Glutamatergic neuron (in vitro differentiated cells): Measurements from ENCODE around the gene PNO1. TPM values are rescaled to one million over a fixed set of nuclear protein-coding genes. Genes with fewer than 3 reads are reported as not detected.

Source experiments
- DNase-seq: peaks from one replicate; pipeline ENCODE4 v3.0.0; 2022
- H3K27ac Mint-ChIP-seq: one replicate; pipeline ENCODE4 v1.8.0; 2020; ENCODE audit warnings: mild to moderate bottlenecking, mixed read lengths, inconsistent platforms; ENCODE audit not compliant: unreplicated experiment
- H3K27me3 Mint-ChIP-seq: one replicate; pipeline ENCODE4 v1.8.0; 2020; ENCODE audit warnings: mild to moderate bottlenecking, moderate library complexity, mixed read lengths, inconsistent platforms; ENCODE audit not compliant: unreplicated experiment
- H3K36me3 Mint-ChIP-seq: one replicate; pipeline ENCODE4 v1.8.0; 2020; ENCODE audit warnings: mild to moderate bottlenecking, mixed read lengths, inconsistent platforms; ENCODE audit not compliant: unreplicated experiment
- H3K4me1 Mint-ChIP-seq: one replicate; pipeline ENCODE4 v1.8.0; 2020; ENCODE audit warnings: mild to moderate bottlenecking, low read depth, mixed read lengths, inconsistent platforms; ENCODE audit not compliant: unreplicated experiment
- H3K4me3 Mint-ChIP-seq: one replicate; pipeline ENCODE4 v1.8.0; 2020; ENCODE audit warnings: mild to moderate bottlenecking, mixed read lengths, inconsistent platforms; ENCODE audit not compliant: unreplicated experiment
- H3K9me3 Mint-ChIP-seq: one replicate; pipeline ENCODE4 v1.8.0; 2020; ENCODE audit warnings: mild to moderate bottlenecking, moderate library complexity, mixed read lengths, inconsistent platforms; ENCODE audit not compliant: unreplicated experiment
- total RNA-seq: library from RNA; stranded (reverse); fragmentation: NEBNext Ultra II Directional; extraction: Animal tissue kit (Norgen Biotek cat#: 25700); gene quantifications from one replicate; pipeline ENCODE4 v1.2.1, GENCODE V29; 2021; ENCODE audit not compliant: unreplicated experiment
- TF ChIP-seq, protein P1 (sequence below): fragments of 200-600 bp; sonication (generic); IDR thresholded peaks from one replicate; pipeline ENCODE4 v1.5.0; 2021; ENCODE audit not compliant: partially characterized antibody, unreplicated experiment

PNO1 gene
- total RNA-seq, 1 donor from 2014 or later, result 11.0 TPM

DNA sequence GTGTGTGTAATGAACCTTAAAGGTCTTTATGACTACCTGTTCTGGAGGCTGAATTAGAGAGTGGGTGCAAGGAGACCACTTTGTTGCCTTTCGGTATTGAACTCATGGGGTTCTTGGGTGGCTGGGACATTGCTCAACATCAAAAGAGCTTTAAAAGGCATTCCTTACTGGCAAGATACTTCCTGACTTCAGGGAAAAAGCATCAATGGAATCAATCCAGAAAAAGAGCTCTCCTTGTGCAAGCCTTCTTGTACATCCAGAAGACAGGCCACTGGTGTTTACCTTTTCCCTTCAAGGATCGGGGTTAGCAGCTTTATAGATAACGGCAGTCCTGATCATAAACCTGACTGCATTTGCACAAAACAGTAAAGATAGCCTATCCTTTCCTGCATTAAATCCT is 9.5 kb downstream of the PNO1 start:
- H3K4me3 Mint-ChIP-seq, result no peak overlapping the region
- H3K4me1 Mint-ChIP-seq, result no peaks in the 10 kb centered on the region
- H3K27me3 Mint-ChIP-seq, result no peaks in the 10 kb centered on the region
- no peak overlapping the region for H3K27ac Mint-ChIP-seq
- H3K36me3 Mint-ChIP-seq, result no peaks in the 10 kb centered on the region
- no peaks in the 10 kb centered on the region for H3K9me3 Mint-ChIP-seq
- DNase-seq, result no peak
- TF ChIP-seq, protein P1, sequence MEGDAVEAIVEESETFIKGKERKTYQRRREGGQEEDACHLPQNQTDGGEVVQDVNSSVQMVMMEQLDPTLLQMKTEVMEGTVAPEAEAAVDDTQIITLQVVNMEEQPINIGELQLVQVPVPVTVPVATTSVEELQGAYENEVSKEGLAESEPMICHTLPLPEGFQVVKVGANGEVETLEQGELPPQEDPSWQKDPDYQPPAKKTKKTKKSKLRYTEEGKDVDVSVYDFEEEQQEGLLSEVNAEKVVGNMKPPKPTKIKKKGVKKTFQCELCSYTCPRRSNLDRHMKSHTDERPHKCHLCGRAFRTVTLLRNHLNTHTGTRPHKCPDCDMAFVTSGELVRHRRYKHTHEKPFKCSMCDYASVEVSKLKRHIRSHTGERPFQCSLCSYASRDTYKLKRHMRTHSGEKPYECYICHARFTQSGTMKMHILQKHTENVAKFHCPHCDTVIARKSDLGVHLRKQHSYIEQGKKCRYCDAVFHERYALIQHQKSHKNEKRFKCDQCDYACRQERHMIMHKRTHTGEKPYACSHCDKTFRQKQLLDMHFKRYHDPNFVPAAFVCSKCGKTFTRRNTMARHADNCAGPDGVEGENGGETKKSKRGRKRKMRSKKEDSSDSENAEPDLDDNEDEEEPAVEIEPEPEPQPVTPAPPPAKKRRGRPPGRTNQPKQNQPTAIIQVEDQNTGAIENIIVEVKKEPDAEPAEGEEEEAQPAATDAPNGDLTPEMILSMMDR, result no peak

DNA sequence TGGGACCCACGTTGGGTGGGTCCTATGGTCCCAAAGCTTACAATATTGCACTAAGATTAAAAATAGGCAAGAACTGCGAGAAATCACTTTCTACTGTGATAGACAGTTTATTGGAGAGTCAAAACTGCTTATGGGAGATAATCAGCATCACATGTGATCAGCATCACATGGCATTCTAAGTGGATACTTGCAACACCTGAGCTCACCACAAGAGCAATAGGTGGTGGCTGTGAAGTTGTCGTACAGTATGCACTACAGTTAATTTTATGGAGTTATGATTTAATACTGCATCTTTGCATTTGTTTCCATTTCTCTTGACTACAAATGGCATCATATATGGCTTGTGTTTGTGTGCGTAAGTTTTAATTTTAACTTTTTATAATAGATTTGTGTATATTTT is 11.6 kb downstream of the PNO1 start:
- H3K27me3 Mint-ChIP-seq, result no peaks in the 10 kb centered on the region
- no peak overlapping the region for H3K27ac Mint-ChIP-seq
- no peak for DNase-seq
- TF ChIP-seq, protein P1, result no peak
- no peaks in the 10 kb centered on the region for H3K4me1 Mint-ChIP-seq
- no peaks in the 10 kb centered on the region for H3K36me3 Mint-ChIP-seq
- H3K9me3 Mint-ChIP-seq, result no peaks in the 10 kb centered on the region
- no peak overlapping the region for H3K4me3 Mint-ChIP-seq

DNA sequence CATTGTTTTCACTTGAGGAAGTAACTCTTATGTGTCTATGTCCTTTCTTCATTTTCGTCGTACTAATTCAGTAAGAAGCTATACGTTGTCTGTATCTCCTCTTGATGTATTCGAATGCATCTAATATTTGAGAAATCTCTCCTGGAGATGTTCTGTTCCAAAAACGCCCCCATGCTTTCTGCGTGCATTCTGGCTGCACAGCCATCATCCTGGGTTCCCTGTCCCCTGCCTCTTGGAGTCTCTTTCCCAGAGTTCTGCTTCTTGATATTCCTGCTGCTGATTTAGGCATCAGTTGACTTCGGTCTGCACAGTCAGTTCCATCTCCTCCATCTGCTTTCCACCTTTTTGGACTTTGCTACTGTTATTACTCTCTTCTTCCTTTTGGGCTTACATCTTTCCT is 13.5 kb downstream of the PNO1 start:
- Mint-ChIP-seq H3K27me3 (no peaks in the 10 kb centered on the region), H3K4me3 (no peak overlapping the region), H3K4me1 (no peaks in the 10 kb centered on the region), H3K36me3 (no peaks in the 10 kb centered on the region), H3K9me3 (no peaks in the 10 kb centered on the region), H3K27ac (no peak overlapping the region)
- DNase-seq, result no peak
- TF ChIP-seq, protein P1, result no peak

DNA sequence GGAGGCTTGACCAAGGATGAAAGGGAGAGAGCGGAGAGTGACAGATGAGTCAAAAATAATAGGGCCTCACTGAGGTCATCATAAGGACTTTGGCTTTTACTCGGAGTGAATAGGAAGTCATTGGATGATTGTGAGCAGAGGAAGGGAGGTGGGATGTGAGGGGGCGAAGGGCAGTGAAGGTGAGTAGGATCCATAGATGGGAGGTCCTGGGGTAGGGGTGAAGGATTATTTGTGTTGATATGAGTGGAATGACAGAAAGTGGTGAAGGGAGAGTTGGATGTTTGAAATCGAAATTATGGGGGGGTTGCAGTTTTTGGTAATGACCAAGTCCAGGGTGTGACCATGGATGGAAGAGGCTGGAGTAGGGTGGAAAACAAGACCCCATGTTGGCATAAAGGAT is 14.0 kb downstream of the PNO1 start:
- Mint-ChIP-seq H3K27me3 (no peaks in the 10 kb centered on the region), H3K4me1 (no peaks in the 10 kb centered on the region), H3K36me3 (no peaks in the 10 kb centered on the region), H3K9me3 (no peaks in the 10 kb centered on the region), H3K4me3 (no peak overlapping the region), H3K27ac (no peak overlapping the region)
- TF ChIP-seq, protein P1, result no peak
- no peak for DNase-seq

DNA sequence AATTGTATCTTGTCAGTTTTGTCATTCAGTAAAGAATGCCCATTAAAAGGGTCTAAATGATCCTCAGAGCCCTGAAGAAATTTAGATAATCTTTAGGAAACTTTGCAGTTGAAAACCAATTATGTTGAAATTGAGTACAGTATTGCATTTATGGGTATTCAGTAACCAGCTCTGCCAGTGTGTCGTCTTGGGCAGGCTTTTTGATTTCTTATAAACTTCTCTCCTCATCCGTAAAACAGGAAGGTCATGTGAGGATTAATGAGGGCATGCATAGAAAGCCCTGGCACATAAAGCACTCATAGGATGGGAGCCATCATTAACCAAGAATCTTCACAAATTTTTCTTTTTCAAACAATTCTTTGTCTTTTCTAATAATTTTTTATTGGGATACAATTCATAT is 14.8 kb downstream of the PNO1 start:
- DNase-seq, result no peak
- H3K9me3 Mint-ChIP-seq, result no peaks in the 10 kb centered on the region
- TF ChIP-seq, protein P1, result no peak
- no peaks in the 10 kb centered on the region for H3K27me3 Mint-ChIP-seq
- no peaks in the 10 kb centered on the region for H3K36me3 Mint-ChIP-seq
- H3K4me3 Mint-ChIP-seq, result no peak overlapping the region
- no peak overlapping the region for H3K27ac Mint-ChIP-seq
- H3K4me1 Mint-ChIP-seq, result no peaks in the 10 kb centered on the region
